ENCODE measurements around the gene PRRC2B.

DNA sequence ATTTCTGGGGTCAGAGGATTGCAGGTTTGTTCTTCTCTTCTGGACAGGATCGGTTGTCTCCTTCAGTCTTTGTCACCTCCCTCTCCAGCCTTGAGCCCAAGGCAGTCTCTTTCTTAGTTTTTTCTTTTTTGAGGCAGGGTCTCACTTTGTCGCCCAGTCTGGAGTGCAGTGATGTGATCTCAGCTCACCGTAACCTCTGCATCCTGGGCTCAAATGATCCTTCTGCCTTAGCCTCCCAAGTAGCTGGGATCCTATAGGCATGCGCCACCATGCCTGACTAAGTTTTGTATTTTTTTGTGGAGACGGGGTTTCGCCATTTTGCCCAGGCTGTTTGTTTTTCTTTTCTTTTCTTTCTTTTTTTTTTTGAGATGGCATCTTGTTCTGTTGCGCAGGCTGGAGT is 6.1 kb downstream of the PRRC2B start:
- TF ChIP-seq, protein P1, sequence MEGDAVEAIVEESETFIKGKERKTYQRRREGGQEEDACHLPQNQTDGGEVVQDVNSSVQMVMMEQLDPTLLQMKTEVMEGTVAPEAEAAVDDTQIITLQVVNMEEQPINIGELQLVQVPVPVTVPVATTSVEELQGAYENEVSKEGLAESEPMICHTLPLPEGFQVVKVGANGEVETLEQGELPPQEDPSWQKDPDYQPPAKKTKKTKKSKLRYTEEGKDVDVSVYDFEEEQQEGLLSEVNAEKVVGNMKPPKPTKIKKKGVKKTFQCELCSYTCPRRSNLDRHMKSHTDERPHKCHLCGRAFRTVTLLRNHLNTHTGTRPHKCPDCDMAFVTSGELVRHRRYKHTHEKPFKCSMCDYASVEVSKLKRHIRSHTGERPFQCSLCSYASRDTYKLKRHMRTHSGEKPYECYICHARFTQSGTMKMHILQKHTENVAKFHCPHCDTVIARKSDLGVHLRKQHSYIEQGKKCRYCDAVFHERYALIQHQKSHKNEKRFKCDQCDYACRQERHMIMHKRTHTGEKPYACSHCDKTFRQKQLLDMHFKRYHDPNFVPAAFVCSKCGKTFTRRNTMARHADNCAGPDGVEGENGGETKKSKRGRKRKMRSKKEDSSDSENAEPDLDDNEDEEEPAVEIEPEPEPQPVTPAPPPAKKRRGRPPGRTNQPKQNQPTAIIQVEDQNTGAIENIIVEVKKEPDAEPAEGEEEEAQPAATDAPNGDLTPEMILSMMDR (IDR thresholded peaks at IDR 0.05): no peak
- no peak for TF ChIP-seq POLR2AphosphoS5 (IDR thresholded peaks at IDR 0.05)
- TF ChIP-seq POLR2A (IDR thresholded peaks at IDR 0.05): no peak
- TF ChIP-seq EP300 (IDR thresholded peaks at IDR 0.05): no peak
